HG03520 (cell line): ENCODE measurements around the gene NOC2L.
"Not testable (repeated sequence)": the region's sequence is repeated elsewhere in the genome, so short reads cannot be mapped to it uniquely, and the experiment has no call there.

Source experiments
- ATAC-seq: cut with Tn5 transposase; IDR thresholded peaks from one replicate; pipeline ENCODE4 v1.9.1; 2021; ENCODE audit warnings: mild to moderate bottlenecking, moderate library complexity; ENCODE audit not compliant: unreplicated experiment

Gene NOC2L

DNA sequence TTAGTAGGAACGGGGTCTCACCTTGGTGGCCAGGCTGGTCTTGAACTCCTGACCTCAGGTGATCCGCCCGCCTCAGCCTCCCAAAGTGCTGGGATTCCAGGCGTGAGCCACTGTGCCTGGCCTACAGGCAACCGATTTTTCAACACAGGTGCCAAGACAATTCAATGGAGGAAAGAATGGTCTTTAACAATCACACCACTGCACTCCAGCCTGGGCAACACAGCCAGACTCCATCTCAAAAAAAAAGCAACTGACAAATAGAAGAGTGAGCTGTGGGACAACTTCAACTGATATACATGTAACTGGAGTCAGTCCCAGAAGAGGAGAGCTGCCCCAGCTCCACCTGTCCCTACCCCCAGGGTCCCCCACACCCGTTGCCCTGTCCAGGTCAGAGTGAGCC is 35.5 kb upstream of the NOC2L start:
- not testable (repeated sequence) for ATAC-seq

- ATAC-seq: no peak
Observed at GRCh38 chr1:993379-993995, 34.4 kb upstream of the NOC2L start.

DNA sequence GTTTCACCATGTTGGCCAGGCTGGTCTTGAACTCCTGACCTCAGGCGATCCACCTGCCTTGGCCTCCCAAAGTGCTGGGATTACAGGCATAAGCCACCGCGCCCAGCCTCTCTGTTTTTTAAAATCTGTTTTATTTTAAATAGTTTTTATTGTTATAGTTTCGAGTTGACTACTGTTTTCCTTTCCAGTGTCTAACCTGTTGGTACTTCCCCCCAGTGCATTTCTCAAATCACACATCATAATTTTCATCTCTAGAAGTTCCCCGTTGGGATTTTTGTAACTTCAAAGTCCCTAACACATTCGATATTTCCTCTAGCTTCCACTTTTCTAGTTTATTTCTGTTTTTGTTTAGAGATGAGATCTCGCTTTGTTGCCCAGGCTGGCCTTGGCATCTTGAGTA is 33.3 kb upstream of the NOC2L start:
- no peak for ATAC-seq

DNA sequence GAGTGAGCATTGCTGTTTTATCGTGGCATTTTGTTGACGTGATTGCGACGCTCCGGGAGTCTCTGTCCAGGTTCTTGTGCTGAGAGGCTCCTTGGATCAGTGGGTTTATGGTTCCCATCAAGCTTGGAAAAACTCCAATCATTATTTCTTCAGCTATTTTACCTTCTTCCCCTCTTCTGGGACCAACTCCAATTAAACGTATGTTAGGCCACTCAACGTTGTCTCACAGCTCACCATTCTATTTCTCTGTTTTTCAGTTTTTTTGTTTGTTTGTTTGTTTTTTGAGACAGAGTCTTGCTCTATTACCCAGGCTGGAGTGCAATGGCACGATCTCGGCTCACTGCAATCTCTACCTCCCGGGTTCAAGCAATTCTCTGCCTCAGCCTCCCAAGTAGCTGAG is 32.8 kb upstream of the NOC2L start:
- ATAC-seq: no peak

- ATAC-seq: not testable (repeated sequence)
Observed at GRCh38 chr1:991275-991674, 32.2 kb upstream of the NOC2L start.

- ATAC-seq: not testable (repeated sequence)
Observed at GRCh38 chr1:988061-988460, 29.0 kb upstream of the NOC2L start.

DNA sequence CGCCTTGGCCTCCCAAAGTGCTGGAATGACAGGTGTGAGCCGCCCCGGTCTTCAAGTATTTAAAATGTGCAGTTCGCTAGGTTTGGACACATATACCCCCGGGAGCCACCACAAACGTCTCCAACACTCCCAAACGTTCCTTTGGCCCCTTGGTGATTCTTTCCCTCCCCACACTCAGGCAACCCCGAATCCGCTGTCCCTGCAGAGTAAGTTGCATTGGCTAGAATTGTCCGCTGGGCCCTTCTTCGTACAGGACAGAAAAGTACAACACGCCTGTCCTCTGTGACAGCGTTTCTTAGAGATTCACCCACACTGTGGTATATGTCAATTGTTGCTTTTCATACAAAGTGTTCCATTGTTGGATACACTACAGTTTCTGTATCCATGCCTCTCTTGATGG is 26.1 kb upstream of the NOC2L start:
- ATAC-seq: no peak

DNA sequence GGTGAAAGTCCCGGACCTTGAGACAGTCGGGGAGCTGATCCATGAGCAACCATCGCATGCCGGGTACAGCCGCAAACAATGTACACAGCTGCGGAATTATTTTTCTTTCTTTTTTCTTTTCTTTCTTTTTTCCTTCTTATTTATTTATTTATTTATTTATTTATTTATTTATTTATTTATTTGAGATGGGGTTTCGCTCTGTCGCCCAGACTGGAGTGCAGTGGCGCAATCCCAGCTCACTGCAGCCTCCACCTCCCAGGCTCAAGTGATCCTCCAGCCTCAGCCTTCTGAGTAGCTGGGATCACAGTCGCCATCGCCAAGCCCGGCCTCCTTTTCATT is 25.4 kb upstream of the NOC2L start:
- ATAC-seq: no peak

DNA sequence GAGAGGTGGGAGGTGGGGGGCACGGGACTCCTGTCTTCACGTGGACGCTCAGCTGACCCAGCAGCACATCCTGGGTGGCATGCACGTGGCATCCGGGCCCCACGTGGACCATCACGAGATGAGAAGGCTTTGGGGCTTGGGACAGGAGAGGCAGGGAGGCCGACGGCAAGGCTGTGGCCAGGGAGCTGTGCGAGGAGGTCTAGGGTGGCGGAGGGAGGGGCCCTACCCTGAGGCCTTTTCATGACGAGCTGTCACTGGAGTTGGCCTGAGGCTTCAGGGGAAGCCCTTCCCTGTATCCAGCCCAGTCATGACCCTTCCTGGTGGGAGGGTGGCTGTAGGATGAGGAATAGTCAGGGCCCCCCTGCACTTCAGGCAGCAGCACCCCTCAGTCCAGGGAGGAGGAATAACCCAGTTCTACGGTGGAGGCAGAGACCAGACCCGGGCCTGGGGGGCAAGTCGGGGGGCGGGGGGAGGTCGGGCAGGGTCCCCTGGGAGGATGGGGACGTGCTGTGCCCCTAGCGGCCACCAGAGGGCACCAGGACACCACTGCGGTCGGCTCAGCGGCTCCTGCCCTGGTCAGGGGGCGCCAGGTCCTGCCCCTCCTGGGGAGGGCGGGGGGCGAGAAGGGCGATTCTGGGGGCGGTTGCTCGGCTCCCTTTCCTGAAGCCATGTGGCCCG is 24.9 kb upstream of the NOC2L start:
- ATAC-seq: no peak

- ATAC-seq: no peak
Observed at GRCh38 chr1:982765-983436, 23.8 kb upstream of the NOC2L start.

DNA sequence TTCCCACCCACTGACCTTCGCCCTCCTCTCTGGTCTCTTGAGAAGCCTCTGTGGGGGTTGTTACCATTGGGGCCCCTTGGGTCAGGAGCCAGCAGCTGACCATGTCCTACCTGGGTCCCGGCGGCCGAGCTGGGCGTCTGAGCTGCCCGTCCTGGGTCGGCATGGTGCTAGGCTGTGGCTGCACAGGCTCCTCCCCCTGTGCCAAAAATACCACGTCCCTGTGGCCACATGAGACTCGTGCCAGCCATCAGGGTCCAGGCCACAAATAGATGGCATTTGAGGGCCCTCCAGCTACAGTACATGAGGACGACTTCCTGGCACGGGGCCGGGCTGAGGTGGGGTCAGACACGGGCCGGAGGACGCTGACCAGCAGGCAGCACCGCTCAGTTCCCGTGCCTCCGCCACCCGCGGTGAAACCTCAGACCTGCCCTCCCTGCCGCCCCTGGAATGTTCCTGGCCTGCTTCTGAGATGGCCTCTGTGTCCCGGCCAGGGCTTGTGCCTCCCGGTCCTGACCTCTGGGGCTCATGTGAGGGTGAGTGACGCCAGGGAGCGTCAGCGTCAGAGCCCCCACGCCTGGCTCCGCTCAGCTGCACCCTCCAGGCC is 23.0 kb upstream of the NOC2L start, which contains the start of gene PERM1:
Gene PERM1 (minus strand): TSS at position 139 of the 604 bp plus-strand sequence. CDS start 1,064 bp downstream, outside the sequence.
- ATAC-seq: no peak

GRCh38 chr1:981491-981954 is 22.5 kb upstream of the NOC2L start:
- no peak for ATAC-seq

- no peak for ATAC-seq
Observed at GRCh38 chr1:980602-981395, 21.7 kb upstream of the NOC2L start.

GRCh38 chr1:980137-980571 is 21.1 kb upstream of the NOC2L start:
- no peak for ATAC-seq

DNA sequence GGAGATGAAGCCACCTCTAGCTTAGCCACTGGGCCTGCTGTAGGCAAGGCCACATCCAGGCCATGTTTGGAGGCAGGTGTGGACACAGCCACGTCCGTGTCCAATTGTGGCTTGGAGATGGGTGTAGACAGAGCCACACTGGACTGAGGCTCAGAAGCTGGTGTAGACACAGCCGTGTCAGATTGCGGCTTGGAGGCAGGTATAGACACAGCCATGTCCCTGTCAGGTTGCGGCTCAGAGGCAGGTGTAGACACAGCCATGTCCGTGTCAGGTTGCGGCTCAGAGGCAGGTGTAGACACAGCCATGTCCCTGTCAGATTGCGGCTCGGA is 20.7 kb upstream of the NOC2L start:
- no peak for ATAC-seq

GRCh38 chr1:978835-979743 is 20.0 kb upstream of the NOC2L start:
- ATAC-seq: no peak

DNA sequence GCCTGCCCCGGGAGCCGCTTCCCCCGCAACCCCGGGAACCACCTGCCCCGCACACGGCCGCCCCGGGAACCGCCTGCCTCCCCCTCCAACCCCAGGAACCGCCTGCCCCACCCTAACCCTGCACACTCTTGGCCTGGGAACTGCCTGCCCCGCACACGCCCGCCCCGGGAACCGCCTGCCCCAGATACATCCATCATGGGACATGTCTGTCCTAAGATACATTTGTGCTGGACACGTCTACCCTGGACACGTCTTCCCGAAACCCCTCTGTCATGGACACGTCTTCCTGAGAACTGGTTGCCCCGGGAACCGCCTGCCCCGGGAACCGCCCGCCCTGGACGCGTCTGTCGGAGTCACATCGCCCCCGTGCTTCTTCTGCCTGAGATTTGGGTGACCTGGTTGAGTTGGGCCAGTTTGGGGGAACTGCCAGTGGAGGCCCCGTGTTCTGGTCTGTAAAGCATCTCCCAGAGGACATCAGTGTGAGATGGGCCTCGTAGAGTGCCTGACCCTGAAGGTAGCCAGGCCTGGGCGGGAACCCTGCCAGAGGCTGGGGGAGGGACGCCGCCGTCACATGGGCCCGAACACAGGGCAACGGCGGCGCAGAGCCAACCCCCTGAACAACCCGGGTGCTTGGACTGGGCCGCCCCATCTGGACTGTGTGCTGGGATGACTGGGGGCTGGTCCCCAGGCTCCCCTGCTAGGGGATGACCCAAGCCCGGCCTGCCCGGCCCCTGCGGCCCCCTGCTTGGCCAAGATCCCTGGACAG is 19.2 kb upstream of the NOC2L start:
- ATAC-seq: no peak

- not testable (repeated sequence) for ATAC-seq
Observed at GRCh38 chr1:976791-977190, 17.7 kb upstream of the NOC2L start.
